Fibroblast of the aortic adventitia (primary cell): Measurements from ENCODE around the gene SCG5. TPM values are rescaled to one million over a fixed set of nuclear protein-coding genes. Genes with fewer than 3 reads are reported as not detected.

ENCODE experiments used
- DNase-seq: peaks from one replicate; pipeline ENCODE4 v3.0.0-alpha.2; 2010; ENCODE audit warnings: low read depth
- H3K4me3 ChIP-seq: 2 replicates; pipeline ENCODE4 v1.5.1; 2011; ENCODE audit warnings: low read depth, mild to moderate bottlenecking, control low read depth, low read length, moderate library complexity
- CTCF ChIP-seq: IDR thresholded peaks from 2 replicates; pipeline ENCODE4 v1.5.1; 2011; ENCODE audit warnings: mild to moderate bottlenecking, low read length, control low read depth, inconsistent platforms; ENCODE audit not compliant: insufficient read depth
- total RNA-seq: library from RNA; depleted of rRNA; stranded (reverse); fragments of >200 nt; gene quantifications from 2 replicates; pipeline ENCODE4 v1.2.3, GENCODE V29; 2012; ENCODE audit warnings: low replicate concordance

Gene SCG5
- total RNA-seq, 1 donor: 11.7 TPM

GRCh38 chr15:32670623-32671022 is 29.1 kb downstream of the SCG5 start:
- TF ChIP-seq CTCF: no peak
- DNase-seq: no peak
- no peak overlapping the region for H3K4me3 ChIP-seq

GRCh38 chr15:32671339-32672325 is 30.1 kb downstream of the SCG5 start:
- no peak overlapping the region for H3K4me3 ChIP-seq
- TF ChIP-seq CTCF: no peak
- DNase-seq: no peak

GRCh38 chr15:32674681-32675080 is 33.2 kb downstream of the SCG5 start:
- no peak for DNase-seq
- TF ChIP-seq CTCF: no peak
- H3K4me3 ChIP-seq: no peak overlapping the region

GRCh38 chr15:32675466-32675865 is 34.0 kb downstream of the SCG5 start:
- no peak for TF ChIP-seq CTCF
- no peak overlapping the region for H3K4me3 ChIP-seq
- DNase-seq: no peak

GRCh38 chr15:32676169-32676568 is 34.7 kb downstream of the SCG5 start:
- no peak for DNase-seq
- no peak for TF ChIP-seq CTCF
- H3K4me3 ChIP-seq: no peak overlapping the region

GRCh38 chr15:32677238-32677750 is 35.8 kb downstream of the SCG5 start:
- TF ChIP-seq CTCF: no peak
- DNase-seq: no peak
- no peak overlapping the region for H3K4me3 ChIP-seq
